NCI-H524 treated with DMSO at 0.1 percent for 48 hours (cell line): Measurements from ENCODE around the gene DENND4A.
"Not testable (repeated sequence)": the region's sequence is repeated elsewhere in the genome, so short reads cannot be mapped to it uniquely, and the experiment has no call there.

Source experiments
- DNase-seq: peaks from one replicate; lab custom pipeline; 2025; lab: John Stamatoyannopoulos, UW

Gene DENND4A

DNA sequence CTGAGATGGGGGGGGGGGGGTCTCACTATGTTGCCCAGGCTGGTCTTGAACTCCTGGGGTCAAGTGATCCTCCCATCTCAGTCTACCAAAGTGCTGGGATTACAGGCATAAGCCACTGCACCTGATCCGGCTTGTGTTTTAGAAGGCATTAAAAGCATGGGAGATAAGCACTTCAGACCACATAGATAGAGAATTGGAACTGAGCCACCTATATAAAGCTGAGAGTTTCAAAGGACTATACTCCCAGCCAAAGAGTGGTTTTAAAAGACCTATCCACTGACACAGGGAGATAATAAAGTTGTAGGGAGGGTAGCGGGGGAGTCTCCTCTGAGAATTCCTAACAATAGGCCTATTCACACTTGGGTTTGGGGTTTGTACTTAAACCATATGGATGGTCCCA is 34.8 kb downstream of the DENND4A start:
- no peak for DNase-seq

DNA sequence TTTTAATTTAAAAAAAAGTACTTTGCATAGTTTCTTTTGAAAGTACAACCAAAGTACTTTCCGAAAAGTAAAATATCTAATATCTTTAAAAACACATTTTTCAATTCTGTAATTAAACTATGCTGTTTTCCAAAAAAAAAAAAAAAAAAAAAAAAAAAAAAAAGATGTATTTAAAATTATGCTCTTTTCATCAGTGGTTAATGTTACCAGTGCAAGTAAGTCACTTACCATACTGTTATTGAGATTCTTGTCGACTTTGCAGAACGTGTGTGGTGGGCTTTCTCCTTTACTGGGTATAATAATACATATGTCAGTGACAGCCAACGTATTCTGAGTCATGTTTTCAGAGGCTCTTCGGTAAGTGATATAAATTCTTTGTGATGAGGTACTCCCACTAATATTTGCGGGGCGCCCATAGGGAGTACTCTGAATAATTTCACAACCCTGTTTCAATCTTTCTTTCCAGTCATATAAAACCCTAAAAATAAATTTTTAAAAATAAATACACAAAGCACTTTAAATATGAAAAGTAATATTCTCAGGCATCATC is 39.9 kb downstream of the DENND4A start:
- DNase-seq = no peak

DNA sequence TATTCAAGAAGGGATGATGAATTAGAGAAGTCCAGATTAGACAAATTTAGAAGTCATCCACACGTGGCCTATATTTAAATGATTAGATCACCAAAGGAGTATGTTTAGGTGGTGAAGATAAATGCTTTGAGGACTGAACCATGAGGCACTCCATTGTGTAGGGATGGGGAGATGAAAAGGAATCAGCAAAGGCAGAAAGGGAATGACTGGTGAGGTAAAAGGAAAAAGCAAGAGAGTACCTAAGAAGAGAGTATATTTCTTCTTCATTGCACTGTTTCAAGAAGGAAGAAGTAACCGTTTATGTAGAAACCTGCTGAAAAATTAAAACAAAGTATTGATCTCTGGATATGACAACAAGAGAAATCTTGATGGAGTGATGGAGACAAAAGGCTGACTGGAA is 40.7 kb downstream of the DENND4A start:
- no peak for DNase-seq

DNA sequence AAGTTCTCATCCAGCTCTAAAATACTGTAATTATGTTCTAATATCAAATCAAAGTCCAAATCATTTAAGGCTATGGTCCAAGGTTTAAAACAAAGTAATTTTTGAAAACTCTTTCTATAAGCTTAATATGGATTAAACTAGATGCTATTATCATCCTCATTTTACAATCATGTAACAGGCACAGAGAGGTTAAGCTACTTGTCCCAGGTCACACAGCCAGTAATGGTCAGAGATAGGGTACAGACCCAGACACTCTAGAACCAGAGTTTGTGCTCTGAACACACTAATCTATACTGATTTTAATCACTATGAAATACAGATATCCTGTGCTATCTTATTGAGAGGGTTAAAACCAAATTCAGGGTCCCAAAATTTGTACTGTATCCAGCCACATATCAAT is 44.8 kb downstream of the DENND4A start:
- DNase-seq = no peak

DNA sequence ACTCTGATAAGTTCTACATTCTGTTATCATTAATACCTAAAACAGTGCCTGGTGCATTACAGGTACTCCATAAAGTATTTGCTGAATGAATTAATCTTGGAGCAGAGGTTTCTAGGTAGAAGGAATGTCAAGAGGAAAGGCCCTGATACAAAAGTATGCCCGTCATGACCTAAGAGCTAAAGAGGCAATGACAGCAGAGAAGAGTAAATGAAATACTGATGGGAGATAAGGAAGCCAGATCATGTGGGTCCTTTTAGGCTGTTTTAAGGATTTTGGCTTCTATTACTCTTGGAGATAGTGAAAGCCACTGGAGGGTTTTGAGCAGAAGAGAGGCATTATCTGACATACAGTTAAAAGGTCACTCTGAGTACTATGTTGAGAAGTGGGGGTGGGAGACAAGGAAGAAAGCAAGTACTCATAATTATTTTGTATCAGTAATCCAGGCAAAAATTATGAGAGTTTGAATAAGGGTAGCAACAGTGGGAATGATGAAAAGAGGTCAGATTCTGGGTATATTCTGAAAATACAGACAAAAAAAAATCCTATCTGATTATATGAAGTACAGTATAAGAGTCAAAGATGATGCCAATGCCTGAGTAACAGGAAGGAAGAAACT is 48.3 kb downstream of the DENND4A start:
- no peak for DNase-seq

DNA sequence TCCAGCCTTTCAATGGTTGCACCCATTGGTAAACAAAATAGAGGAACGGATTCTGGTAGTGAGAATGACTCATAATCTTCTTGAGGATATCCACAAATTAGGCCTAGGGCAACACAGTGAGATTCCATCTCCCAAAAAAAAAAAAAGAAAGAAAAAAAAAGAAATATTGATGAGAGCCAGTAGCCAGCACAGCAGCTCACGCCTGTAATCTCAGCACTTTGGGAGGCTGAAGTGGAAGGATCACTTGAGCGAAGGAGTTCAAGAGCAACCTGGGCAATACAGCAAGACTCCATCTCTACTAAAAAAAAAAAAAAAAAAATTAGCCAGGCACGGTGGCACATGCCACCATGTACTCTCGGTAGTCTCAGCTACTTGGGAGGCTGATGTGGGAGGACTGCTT is 51.9 kb downstream of the DENND4A start:
- no peak for DNase-seq

DNA sequence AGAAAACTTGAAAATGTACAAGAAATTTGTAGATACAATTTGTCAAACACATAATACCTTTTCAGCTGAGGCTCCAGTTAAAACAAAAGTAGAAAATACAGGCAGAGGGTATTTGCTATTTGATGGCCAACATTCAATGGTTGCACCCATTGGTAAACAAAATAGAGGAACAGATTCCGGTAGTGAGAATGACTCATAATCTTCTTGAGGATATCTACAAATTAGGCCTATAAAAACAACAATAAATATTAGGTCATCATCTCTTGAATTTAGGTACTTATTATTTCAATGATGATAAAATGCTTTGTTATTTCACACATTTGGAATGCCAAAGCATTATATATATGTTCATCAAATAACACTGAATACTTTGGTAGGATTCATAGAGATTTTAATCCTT is 53.4 kb downstream of the DENND4A start:
- DNase-seq = no peak

DNA sequence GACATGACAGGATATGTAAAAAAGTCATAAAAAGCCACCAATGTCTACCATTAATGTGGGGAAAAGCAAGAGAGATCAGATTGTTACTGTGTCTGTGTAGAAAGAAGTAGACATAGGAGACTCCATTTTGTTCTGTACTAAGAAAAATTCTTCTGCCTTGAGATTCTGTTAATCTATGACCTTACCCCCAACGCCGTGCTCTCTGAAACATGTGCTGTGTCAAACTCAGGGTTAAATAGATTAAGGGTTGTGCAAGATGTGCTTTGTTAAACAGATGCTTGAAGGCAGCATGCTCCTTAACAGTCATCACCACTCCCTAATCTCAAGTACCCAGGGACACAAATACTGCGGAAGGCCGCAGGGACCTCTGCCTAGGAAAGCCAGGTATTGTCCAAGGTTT is 58.5 kb downstream of the DENND4A start:
- not testable (repeated sequence) for DNase-seq

DNA sequence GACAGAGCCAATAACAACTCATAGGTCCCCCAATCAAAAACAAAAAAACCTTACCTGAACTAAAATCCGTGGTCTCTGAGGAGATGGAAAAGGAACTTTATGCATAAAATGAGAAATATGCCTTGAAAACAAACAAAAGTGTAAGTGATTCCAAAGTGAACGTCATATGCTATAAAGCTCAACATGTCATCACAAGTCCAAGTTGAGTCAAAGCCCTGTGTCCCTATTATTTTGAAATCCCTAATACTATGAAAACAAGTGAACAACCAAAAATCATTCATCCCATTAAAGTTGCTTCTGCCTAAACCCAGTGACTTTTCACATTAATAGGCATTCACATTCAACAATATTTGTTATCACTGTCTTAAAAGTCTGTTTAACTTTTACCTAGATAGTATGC is 59.4 kb downstream of the DENND4A start:
- DNase-seq = no peak

DNA sequence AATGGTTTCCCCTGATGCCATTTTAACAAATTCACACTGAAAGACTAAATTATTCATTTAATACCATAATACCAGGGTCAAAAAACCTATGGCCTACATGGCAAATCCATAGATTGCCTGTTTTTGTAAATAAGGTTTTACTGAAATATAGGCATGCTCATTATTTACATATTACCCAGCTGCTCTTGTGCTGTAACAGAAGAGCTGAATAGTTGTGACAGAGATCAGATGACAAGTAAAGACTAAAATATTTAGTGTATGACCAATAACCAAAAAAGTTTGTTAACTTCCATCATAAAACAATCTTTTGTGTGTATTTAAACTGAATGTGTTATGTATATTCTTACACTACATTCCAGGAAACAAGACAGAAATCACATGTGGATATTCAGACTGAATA is 60.2 kb downstream of the DENND4A start:
- no peak for DNase-seq

DNA sequence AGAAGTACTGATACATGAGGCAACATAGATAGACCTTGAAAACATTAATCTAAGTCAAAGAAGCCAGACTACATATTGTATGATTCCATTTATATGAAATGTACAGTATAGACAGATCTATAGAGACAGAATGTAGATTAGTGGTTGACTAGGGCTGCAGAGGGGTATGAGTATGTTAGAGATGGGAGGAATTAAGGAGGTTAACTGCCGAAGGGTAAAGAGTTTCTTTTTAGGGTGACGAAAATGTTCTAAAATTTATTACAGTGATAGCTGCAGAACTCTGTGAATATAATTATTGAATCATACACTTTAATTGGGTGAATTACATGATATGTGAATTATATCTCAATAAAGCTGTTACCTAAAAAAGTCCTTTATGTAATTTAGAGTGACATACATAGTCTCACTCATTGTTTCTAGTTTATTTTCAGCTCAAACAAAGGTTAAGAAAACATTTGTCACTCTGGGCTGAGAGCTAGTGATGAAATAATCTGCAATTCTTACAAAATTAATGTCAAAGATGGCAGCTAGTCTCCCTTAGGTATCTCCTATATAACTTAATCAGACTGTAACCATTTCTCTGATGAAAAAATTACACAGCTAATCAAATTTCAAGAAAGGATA is 61.4 kb downstream of the DENND4A start:
- no peak for DNase-seq

DNA sequence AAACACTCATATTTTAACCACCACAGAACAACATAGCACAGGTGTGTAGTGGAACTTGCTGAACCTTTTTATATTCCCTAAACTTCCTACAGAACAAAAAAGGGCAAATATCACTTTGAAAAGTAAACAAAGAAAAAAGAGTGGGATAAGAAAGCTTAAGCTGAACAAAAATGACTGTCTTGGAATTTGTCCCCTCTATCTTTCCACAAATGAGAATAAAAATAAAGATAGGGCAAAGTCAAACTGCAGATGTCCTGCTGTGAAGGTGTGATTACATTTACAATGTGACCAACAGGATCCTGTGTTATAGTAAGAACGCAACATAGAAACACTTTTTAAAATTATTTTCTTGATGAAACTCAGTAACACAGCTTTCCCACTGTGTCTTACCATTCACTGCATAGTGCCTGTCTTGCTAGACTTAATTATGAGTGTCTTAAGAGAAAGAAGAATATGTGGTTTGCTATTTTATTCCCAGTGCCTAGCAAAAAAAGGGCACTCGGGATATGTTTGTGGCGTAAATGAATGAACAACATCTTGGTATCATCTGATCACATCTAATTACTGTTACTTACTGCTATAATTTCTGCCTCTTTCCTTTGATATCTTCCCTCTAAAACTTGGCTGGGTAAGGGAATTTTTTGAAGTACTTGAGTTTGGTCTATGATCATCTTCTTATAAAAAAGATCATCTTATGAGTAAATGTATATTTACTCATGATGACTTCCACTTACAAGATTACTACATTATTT is 67.5 kb downstream of the DENND4A start:
- DNase-seq = no peak

DNA sequence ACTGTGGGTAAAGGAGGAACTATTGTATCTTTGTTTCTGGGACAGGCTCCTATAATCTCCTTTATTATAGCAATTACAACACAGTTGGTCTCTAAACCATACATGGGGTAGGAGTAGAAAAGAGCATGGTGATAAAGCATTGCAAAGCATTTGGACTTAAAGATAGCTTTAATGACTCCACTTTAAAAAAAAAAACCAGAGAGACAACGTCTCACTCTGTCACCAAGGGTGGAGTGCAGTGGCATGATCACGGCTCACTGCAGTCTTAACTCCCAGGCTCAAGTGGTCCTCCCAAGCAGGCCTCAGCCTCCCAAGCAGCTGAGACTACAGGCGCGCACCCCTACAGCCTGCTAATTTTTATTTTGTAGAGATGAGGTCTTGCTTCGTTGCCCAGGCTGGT is 68.2 kb downstream of the DENND4A start:
- no peak for DNase-seq

DNA sequence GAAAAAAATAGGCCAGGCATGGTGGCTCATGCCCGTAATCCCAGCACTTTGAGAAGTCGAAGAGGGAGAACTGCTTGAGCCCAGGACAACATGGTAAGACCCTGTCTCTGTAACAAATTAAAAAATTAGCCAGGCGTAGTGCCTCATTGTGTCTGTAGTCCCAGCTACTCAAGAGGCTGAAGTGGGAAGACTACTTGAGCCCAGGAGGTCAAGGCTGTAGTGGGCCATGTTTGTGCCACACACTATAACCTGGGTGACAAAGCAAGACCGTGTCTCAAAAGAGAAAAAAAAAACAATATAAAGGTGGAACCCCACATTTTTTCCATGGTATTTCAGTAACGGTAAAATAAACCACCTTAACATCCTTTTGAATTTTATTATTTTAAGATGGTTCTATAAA is 69.9 kb downstream of the DENND4A start:
- DNase-seq = no peak

DNA sequence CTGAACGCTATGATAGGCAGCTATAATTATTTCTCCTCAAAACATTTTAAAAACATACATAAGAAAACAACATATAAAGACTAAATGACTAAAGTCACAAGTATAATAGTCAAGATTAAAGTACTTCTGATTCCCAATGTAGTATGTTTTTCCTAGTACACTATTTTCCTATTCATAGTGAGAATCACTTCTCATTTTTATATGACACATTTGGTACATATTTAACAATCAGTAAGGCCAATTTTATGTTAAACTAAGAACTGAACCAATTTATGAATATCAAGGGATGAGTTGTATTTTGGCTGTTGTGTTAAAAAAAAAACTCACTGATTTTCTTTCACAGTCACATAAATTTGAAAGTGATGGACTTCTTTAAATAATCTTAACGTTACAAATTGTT is 79.7 kb downstream of the DENND4A start:
- no peak for DNase-seq

DNA sequence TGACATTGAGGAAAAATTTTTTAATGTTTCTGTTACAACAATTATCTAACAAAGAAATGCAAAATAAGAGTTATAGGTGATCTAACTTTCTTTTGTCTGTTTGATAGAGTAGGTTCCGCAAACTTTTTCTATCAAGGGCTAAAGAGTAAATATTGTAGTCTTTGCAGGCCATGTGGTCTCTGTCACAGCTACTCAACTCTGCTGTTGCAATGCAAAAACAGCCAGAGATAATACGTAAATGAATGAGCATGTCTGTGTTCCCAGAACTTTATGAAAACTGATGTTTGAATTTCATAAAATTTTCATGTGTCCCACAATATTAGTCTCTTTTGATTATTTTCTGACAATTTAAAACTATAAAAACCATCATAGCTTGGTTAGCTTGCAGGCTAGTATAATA is 97.0 kb downstream of the DENND4A start:
- no peak for DNase-seq

DNA sequence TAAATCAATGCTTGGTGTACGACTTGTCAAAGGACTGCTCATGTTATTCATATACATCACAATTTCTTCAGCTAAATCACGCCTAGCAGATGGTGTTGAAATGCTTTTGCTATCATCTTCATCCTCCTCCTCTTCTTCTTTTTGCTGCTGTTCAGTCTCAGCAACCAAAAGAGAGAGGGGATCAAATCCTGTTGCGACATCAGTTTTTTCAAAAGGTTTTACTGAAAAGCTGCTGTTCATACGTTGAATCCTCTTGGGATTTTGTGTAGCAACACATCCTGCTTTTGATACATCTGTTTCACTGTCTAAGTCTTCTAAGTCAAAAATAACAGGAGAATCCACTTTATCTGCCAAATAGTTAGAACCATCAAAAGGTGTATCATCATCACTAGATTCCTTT is 101.3 kb downstream of the DENND4A start:
- DNase-seq = no peak

DNA sequence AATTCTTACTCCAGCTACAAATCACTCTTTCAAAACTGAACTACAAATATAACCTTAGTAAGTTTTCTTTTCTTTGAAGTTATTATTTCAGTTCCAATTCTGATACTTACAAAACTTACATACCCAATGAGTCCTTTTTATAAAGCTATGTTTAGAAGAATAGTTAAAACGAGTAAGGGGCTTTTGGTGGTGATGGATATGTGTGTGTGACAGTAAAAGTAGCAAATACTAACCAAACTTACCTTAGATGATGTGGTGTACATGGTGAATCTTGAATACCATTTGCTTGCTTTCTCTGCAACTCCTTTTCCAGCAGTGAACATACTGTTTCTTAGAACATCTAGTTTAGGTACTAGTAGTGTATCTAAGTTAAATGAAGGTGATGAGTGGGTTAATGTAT is 101.9 kb downstream of the DENND4A start:
- no peak for DNase-seq

DNA sequence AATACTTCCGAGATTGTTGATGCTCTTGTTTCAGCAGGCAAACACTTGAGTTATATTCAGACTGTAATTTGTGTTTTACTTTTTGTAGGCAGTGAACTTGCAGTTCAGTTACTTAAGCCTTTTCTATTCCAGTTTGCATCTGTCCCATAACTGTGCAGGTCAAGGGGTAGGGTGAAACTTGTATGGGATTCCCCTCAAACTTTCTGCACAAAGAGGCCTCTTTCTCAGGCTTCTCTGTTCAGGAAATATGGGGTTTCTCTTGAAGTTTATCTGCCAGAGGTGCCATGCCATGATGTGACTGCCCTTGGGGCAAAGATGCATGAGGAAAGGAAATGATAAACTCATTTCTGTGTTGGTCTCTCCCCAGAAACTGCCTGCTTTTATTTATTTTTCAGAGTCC is 103.6 kb downstream of the DENND4A start:
- no peak for DNase-seq

DNA sequence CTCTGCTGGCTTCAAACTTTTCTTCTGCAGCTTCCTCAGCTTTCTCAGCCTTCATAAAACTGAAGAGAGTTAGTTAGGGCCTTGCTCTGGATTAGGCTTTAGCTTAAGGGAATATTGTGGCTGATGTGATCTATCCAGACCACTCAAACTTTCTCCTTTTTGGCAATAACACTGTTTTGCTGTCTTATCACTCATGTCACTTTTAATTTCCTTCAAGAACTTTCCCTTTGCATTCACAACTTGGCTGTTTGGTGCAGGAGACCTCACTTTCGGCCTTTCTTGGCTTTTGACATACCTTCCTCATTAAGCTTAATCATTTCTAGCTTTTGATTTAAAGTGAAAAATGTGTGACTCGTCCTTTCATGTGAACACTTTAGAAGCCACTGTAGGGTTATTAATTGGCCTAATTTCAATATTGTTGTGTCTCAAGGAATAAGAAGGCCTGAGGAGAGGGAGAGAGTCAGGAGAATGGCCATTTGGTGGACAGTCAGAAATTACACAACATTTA is 109.6 kb downstream of the DENND4A start:
- DNase-seq = no peak

DNA sequence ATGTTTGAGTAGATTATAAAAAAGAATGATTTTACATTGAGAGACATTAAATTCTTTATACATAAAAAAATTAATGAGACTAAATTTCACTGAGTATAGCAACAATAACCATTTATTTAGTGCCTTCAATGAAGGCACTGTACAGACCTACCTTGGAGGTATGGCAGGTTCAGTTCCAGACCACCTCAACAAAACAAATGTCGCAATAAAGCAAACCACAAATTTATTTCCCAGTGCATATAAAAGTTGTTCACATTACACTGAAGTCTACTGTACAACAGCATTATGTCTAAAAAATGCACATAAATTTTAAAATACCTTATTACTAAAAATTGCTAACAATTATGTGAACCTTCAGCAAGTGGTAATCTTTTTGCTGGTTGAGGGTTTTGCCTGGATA is 111.5 kb downstream of the DENND4A start:
- no peak for DNase-seq

DNA sequence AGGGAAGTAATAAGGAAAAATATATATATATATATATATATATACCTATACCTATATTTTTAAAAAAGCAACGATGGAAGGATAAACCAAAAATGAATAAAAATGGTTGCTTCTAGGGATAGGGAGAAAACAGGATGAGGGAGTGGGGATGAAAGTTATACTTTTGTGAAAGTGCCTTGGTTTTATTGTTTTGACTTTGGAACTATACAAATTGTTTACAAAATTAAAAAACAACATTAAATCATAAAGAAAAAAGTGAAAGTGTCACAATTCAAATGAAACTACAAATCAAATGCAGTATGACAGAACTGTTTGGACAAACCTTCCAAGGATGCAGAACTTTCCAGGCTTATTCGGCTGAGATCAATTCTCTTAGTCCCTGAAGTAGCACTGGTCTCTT is 116.0 kb downstream of the DENND4A start:
- DNase-seq = no peak

DNA sequence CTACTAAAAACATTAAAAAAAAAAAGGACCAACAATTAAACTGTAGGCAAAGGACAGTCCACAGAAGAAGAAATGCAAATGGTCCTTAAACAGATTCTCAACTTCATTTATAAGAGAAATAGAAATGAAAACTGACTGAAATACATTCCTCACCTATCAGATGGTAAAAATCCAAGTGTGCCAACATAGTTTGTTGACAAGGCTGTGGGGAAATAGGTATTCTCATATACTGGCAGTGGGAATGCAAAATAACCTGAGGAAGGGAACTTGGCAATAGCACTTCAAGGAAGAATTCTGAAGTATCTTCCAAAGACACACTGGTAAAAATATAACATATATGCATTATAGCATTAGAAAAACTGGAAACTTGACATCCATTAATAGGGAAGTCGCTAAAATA is 116.5 kb downstream of the DENND4A start:
- DNase-seq = no peak
